Measurements from ENCODE around the gene GLUL.
"Not testable (repeated sequence)": the region's sequence is repeated elsewhere in the genome, so short reads cannot be mapped to it uniquely, and the experiment has no call there.

Gene GLUL

DNA sequence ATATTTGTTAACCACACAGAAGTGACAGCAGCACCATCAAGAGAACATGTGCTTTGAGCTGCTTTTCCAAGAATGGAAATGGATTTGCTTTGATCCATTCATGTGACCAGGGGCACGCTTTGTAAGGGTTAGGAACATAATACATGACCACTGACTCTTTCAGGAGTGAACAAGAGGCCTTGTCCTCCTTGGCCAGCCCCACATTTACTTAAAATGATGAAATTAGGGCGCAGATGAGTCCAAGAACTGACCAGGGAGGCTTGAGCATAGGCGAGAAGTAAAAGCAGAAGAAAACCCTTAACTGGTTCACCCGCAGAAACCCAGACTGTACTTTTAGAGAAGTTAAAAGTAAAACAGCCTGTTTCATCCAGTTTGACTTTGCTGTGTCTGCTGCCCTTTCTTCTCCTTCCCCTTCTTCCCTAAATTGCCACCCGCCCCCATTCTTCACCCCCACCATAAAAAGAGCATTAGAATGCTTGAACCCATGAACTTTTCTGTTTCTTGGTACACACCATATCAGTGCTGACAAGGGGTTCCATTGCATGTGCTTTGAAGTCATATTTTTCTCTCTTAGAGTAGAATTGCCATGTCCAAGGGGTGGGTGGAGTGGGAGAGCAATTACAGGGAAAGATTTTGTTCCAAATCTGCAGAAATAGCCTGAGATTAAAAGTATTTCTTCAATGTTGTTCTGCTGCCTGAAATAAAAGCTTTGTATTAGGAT, 2.6 kb upstream of the GLUL start:
- DNase-seq (ENCODE audit: low read depth): no peak

DNA sequence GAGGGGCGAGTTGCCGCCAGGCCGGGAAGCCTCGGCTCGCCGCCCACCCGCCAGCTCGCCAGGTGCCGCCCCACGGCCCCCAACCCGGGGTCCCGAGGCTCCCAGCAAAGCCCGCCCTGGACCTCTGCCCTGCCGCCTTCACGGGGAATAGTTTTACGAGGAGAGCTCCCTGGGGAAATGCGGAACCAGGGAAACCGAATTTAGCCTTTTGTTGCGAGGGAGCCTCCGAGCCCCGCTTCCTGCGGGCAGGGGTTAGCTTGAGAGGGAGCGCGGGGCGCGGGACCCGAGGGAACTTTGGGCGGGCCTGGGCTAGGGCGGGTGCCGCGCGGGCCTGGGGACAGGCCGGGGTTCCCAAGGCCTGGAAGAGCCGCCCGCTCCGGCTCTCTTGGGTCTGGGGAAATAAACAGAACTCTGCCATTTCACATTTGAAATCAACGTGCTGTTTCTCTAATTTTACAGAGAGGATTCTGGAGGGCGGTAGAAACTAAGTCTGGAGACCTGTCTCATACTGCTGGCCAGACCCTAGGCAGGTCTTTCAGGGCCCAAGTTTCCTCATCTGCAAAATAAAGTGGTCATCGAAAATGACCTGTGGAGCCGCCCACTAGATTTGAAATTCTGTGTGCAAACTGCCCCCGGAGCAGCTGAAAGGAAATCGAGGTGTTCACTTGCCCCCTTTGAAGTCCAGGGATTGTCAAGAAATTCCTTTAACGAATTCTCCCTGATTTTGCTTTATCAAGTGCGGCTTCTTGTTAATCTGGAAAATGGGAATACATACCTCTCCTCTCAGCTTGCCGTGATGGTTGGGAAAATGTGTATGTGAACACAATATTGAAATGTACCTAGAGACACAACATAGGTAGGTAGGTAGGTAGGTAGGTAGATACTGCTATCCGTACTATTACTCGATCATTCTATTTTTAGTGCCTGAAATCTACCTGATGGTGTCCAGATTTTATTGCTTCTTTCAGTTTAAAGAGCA, 749 bp upstream of the GLUL start:
- no peak for DNase-seq (ENCODE audit: low read depth)

DNA sequence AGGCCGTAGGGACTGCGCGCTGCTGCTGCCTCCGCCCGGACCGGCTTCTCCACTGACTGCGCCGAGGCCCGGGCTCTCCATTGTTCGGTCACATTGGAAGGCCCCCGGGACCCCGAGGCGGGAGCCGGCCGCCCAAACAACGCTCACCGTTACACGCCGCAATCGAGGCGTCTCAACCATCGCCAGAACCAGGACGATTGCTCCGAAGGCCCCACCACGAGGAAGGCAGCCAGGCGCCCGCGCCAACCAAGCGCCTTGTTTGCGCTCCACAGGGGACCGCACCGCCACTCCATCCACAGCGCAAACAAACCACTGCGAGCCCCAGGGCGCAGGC, 595 bp downstream of the GLUL start:
- no peak for DNase-seq (ENCODE audit: low read depth)

DNA sequence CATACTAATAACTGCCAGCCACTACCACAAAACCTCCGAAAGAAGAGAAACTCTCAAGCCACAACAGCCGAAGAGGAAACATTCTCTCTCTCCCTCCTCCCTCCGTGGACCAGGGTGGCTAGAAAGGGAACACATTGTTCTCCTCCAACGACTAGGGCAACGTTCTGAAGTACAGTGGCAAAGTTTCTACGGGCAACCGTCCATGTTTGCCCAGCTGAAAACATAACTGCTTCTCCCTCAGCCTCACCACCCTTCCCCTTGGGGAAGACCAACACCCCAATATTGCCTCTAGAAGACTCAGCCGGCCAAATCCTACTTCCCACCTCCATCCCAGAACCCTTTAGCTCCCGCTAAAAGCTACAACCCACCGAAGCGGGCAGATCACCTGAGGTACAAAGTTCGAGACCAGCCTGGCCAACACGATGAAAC, 2.0 kb downstream of the GLUL start:
- no peak for DNase-seq (ENCODE audit: low read depth)

DNA sequence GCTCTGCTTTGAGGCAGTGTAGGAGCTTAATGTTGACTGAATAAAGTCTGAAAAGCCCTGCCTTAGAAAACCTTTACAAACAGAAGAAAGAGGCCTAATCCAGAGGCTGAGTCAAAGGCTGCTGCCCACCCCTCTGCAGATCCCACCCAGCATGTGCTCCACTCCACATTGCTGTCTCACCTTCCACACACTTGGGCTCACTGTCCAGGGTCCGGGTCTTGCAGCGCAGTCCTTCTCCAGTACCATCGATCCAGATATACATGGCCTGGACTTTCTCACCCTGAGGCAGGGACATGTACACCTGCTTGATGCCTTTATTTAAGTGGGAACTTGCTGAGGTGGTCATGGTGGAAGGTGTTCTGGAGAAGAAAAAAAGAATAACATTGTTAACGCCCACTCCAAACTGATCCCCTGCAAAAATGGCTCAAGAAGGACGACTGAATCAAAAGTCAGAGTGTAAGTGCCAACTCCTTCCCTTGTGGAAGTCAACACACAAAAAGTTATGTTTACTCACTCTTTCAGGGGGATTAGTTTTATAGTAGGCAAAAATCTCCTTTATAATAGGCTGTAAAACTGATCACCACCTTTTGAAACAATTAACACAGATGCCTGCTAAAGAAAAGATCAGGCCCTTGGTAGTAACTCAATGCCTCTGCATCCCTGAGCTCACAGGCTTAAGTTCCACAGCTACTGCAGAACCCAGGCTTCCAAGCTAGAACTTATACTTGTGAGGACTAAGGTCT, 3.0 kb downstream of the GLUL start:
- DNase-seq (ENCODE audit: low read depth): no peak

DNA sequence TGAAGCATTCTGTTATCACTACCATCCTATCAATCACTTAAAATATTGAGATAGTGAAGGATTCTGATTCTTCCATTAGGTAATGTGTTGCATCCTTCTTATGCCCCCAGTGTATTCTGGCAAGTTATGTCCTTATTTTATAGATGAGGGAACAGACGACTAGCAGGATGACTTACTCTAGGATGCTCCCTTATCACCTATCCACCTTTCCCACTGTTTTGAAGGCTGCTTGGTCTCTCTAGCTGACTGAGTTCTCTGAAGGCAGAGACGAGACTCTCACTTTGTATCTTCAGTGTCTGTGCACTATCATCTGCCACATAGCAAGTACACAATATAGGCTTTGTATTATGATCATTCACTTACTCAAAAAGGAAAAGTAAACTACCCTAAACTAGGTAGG, 4.0 kb downstream of the GLUL start:
- no peak for DNase-seq (ENCODE audit: low read depth)

DNA sequence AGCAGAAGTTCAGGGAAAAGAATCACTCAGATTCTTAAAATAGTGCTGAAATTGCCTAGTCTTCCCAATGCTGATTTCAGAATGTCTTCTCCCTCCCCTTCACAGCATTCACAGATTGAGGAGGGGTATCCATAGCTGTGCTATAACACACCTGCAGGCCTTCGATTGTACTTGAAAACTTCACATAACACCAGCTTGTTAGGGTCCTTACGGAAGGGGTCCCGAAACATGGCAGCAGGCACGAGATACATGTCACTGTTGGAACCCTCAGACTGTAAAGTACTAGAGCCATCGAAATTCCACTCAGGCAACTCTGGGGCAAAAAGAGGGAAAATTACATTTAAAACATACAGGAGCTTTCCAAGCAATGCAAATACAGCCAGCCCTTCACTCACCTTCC, 4.6 kb downstream of the GLUL start:
- no peak for DNase-seq (ENCODE audit: low read depth)

DNA sequence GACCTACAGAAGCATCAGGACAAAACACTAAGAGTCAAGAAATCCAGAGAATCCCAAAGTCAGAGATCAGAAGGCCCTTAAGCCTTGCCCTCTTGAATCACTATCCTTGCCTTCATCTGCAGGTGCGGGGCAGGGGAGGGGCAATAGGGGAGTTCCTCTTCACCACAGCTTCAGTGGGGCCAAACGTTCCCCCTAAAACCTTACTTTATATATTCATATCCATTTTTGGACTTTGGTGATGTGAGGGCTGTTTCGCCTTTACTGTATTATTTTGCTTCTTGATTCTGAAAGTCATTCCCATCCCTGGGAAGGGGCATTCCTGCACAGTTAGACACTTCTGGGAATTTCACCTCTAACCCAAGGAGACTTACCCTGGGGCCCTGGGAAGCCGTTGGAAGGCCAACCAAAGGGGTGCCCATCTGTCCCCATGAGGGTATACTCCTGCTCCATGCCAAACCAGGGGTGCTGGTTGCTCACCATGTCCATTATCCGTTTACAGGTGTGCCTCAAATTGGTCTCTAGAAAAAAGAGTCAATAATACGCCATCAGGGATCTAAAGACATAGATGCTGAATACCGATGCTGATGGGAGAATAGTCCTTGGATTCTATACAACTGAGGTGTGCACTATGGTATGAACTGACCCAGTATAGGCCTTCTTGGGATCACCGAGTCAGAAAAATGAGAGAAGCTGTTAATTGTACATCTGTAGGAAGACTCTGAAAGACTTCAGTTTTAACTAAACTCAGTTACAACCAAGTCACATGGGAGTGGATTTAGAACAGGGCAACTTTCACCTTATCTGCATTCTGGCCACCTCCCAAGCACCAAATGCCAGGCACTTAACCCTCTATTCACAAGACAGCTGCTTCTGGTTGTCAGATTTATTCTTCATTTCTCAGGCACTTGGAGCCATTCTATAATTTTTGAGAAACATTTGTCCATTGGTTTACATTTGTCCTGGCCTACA, 5.4 kb downstream of the GLUL start:
- no peak for DNase-seq (ENCODE audit: low read depth)

DNA sequence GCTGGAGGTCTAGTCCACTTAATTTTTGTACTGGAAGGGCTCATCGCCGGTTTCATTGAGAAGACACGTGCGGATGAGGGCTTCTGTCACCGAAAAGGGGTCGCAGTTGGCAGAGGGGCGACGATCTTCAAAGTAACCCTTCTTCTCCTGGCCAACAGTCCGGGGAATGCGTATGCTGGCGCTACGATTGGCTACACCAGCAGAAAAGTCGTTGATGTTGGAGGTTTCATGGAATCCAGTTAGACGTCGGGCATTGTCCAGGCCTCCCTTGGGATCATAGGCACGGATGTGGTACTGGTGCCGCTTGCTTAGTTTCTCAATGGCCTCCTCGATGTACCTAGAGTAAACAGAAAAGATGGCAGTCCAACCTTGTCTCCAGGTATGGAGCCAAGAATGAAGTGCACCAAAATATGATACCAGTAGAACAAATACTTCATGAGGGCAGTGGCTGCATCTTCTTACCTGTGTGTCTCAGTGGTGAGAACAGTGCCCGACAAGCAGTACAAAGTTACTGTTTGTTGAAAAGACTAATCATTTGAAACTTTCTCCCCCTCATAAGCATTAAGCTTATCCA, 7.1 kb downstream of the GLUL start:
- DNase-seq (ENCODE audit: low read depth): no peak

DNA sequence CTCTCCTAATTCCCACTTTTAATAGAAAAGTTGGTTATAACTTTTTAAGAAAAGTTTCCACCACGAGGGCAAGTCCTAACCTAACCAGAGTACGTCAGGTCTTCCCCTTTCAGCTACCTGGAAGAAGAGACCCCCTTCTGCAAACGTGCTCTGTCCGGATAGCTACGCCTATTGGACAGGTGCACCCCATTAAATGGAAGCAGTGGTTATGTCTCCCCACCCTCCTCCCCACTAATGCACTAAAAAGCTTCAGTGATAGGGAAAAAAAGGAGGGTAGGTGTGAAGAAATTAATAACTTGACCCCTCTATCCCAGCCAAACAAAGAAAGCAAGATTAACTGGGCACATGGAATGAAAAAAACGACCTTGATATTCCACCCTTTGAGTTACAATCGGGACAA, 7.7 kb downstream of the GLUL start:
- no peak for DNase-seq (ENCODE audit: low read depth)

DNA sequence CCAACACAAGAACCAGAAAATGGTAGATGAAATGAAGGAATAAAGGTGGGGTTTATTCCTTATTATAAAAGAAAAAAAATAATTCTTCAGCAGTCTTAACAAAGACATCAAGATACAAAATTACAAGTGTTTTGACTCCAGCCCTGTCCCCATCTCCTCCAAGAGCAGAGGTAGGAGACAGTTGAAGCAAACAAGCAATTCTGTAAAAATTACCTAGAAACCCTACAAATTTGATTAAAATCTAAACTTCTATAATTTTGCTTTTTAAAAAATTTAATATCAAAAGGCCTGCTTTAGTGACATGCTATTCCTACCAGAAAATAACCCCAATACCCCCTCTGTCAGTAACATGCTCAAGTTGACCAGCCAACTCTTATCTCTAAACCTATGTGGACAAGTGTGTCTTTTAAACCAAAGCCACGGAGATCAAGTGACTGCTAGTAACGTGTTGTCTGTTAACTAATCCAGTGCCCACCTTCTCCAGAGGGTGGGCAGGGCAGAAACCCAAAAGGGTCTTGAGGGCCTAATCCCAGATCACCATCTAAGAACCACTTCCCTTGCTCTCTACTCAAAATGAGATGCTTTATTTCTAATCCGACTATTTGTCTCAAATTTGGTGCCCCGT, 8.4 kb downstream of the GLUL start:
- no peak for DNase-seq (ENCODE audit: low read depth)

DNA sequence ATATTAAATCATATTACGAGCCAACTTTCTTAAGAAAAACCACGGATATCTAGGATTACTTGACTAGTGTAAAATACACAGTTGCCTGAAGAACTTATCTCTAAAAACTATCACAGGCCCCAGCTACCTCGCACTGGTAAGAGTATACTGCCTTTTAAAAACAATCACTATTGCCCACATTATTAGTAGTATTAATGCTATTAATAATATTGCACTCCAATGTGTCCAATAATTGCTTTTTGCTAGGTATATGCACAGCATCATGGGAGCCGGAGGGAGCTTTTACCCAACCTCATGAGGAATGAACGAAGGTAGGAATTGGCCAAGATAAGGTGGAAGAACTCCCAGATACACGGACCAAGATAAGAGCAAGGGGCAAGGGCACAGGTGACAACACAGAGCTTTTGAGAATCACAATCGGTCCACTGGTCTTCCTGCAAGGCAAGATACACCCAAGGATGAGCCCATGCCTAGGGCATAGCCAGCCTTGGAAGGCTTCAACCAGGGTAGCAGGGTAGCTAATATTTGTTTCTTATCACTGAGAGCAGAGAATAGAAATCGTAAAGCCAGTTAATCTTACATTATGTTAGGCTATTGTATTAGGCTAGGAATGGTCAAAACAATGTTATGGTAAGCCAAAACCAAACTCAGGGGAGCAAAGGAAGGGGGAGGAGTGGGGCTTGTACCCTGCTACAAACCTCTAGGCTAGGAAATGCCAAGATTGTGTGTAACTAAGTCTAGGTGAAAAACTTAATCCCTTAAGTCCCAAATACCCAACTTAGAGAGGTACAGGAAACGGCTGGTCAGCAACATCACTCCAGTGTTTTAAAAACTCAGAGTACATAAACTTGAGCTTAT, 9.4 kb downstream of the GLUL start:
- DNase-seq (ENCODE audit: low read depth): no peak

DNA sequence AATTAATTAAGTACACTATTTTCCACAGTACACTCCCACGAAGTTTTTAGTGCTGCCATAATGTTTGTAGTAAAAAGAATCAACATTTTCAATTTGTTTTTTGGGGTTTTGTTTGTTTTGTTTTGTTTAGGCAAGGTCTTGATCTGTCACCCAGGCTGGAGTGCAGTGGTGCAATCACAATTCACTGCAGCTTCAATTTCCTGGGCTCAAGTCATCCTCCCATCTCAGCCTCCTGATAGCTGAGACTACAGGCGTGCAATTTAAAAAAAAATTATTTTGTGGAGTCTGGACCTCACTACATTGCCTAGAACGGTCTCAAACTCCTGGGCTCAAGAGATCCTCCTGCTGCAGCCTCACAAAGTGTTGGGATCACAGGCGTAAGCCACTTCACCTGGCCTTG, 11.4 kb downstream of the GLUL start:
- DNase-seq (ENCODE audit: low read depth): no peak

DNA sequence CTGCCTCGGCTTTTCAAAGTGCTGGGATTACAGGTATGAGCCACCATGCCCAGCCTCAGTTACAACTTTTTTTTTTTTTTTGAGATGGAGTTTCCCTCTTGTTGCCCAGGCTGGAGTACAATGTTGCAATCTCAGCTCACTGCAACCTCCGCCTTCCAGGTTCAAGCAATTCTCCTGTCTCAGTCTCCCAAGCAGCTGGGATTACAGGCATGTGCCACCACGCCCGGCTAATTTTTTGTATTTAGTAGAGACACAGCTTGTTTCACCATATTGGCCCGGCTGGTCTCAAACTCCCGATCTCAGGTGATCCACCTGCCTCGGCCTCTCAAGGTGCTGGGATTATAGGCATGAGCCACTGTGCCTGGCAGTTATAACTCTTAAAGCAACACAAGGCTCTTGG, 11.8 kb downstream of the GLUL start:
- DNase-seq (ENCODE audit: low read depth): not testable (repeated sequence)

DNA sequence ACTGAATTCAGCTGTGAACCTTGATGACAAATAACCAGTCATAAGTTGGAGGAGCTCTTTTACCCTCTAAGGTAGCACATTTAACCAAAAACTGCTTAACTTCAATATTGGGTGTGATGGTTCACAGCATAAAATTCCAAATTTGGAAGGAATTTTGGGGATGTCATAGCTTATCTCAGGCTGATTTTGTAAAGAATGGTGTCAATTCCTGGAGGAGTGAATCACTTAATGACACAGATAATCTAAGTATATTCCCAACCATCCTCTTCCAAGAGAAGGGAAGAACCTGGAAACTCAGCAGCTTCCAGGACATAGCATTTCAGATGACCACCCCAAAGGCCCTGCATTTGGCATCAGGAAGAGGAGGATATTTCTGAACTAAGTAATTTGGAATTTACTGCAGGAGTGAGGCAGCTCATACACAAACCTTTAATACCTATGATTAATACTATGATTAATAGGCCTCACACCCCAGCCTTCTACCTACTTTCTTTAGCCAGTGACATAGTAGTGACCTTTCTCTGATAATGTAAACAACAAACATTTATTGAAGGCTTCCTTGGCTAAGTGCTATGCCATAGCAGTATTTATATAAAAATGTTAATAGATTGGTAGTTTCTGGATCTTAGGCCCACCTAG, 14.5 kb downstream of the GLUL start:
- DNase-seq (ENCODE audit: low read depth): no peak

DNA sequence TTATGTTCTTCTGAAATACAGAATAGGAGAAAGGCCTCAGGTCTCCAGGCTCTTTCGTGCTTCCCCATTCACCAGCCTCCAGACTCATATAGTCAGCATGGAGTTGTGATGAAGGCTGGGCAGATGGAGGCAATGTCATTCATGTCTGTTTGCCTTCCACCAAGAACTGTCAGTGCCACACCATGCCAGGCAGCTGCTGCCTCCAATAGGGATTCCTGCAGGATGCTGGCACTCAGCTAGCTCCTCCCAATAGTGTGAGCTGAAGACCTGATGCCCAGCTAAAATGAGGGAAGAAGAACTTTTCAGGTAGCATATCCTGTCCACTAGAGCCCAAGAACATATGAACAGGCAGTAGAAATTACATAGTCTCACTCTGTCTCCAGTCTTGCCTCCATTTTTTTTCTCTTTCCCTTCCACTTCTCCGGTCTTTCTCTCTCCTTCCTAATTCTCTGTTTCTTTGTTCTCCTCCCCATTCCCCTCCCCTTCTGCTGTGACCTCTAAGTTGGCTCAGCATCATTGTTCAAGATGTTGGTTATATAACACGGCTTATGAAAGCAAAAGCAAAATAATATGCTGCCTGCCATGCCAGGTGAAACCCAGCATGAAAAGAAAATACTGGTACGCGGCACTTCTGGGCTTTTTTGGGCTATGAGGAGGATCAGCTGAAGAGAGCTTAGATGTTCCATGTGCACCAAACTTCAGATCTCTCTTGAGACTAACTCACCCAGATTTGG, 17.3 kb downstream of the GLUL start:
- no peak for DNase-seq (ENCODE audit: low read depth)

DNA sequence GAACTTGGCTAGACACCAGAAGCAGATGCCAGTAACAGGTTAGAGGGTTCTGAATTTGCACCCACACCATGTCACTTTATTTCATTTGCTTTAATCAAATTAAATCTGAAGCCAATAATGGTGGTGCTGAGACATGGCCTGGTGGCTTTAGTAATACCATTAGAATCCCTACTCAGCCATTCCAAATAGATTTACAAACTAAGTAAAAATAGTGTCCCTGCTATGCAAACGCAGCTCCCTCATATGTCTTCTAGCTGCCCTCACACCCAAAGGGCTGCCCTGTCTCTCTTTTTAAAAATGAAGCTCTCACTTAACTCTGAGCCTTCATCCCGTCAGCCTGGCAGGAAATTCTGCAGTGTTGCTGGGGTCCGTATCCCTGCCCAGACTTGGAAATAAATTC, 21.1 kb downstream of the GLUL start:
- DNase-seq (ENCODE audit: low read depth): no peak

DNA sequence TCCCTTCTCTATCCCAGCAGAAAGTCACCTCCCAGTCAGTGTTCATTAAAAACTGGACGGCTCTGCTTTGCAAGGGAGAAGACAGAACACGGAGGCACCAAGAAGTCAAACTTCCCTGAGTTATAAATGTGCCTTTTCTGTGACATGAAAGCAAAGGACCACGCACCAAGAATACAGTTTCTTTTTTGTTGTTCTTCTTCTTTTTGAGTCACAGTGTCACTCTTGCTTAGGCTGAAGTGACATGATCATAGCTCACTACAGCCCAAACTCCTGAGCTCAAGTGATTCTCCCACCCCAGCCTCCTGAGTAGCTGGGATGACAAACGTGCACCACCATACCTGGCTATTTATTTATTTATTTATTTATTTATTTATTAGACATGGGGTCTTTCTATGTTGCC, 22.7 kb downstream of the GLUL start:
- no peak for DNase-seq (ENCODE audit: low read depth)

DNA sequence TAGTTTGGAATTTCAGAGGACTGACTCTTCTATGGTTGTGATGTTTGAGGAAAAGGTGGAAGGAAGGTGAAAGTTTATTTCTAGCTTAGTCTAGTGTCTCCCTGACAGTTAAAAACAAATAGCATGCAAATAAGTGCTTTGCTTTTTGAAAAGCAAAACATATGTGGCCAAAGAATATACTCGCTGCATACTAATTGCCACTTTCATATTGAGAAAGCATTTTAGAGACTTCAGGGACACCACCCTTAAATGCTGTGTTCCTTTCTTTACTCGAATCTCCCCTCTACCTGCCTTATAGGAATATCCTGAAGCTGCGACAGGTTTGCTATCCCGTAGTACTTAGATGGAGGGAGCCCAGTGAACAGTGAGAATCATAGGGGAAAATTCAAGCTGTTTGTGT, 23.2 kb downstream of the GLUL start:
- no peak for DNase-seq (ENCODE audit: low read depth)
